Suppressor macrophage treated with lipopolysaccharide for 4 hours (primary cell): ENCODE measurements around the gene MLX.
A peak's percentile ranks its signal among the peaks of the same experiment; 100 is the strongest.
"Not testable (repeated sequence)": the region's sequence is repeated elsewhere in the genome, so short reads cannot be mapped to it uniquely, and the experiment has no call there.

Experiments used
- DNase-seq: peaks from one replicate; pipeline ENCODE4 v3.0.0-alpha.2; 2020

MLX gene

GRCh38 chr17:42555961-42556617, 10.8 kb upstream of the MLX start:
- DNase-seq, result not testable (repeated sequence)

GRCh38 chr17:42559075-42559474, 7.8 kb upstream of the MLX start:
- DNase-seq, result no peak

GRCh38 chr17:42560246-42560645, 6.7 kb upstream of the MLX start:
- DNase-seq, result no peak

- peak; percentile 99 for DNase-seq
Measured at GRCh38 chr17:42561897-42562387, 5.0 kb upstream of the MLX start, which contains the start of gene COASY. TSS of gene COASY (plus strand) at chr17:42562148. CDS start at chr17:42562623, 475 bp downstream.

GRCh38 chr17:42562388-42563142, 4.3 kb upstream of the MLX start:
- DNase-seq, result peak; percentile 78

- DNase-seq, result no peak
Measured at GRCh38 chr17:42563143-42563509, 3.8 kb upstream of the MLX start.

GRCh38 chr17:42563543-42563942, 3.4 kb upstream of the MLX start:
- no peak for DNase-seq

GRCh38 chr17:42563950-42564349, 3.0 kb upstream of the MLX start:
- no peak for DNase-seq

GRCh38 chr17:42564815-42565522, 1.9 kb upstream of the MLX start:
- no peak for DNase-seq

- DNase-seq, result no peak
Measured at GRCh38 chr17:42565523-42566214, 1.2 kb upstream of the MLX start.

GRCh38 chr17:42566215-42566882, 551 bp upstream of the MLX start:
- no peak for DNase-seq

GRCh38 chr17:42568341-42569111, 1.6 kb downstream of the MLX start:
- DNase-seq, result no peak

- DNase-seq, result no peak
Measured at GRCh38 chr17:42571435-42572225, 4.7 kb downstream of the MLX start.

- no peak for DNase-seq
Measured at GRCh38 chr17:42573095-42573494, 6.2 kb downstream of the MLX start.

- DNase-seq, result no peak
Measured at GRCh38 chr17:42574463-42574862, 7.6 kb downstream of the MLX start.

- DNase-seq, result no peak
Measured at GRCh38 chr17:42577140-42577531, 10.2 kb downstream of the MLX start.

- DNase-seq, result peak; percentile 99
Measured at GRCh38 chr17:42577532-42578281, 10.8 kb downstream of the MLX start, which contains the start of gene PSMC3IP. TSS of gene PSMC3IP (minus strand) at chr17:42577729. CDS start at chr17:42577686, 43 bp downstream.

GRCh38 chr17:42578282-42578869, 11.5 kb downstream of the MLX start:
- peak; percentile 77 for DNase-seq

GRCh38 chr17:42579794-42580551, 13.1 kb downstream of the MLX start:
- DNase-seq, result no peak
